ENCODE data around the gene ATP8B3. TPM values are rescaled to one million over a fixed set of nuclear protein-coding genes. Genes with fewer than 3 reads are reported as not detected.

ATP8B3 gene
- total RNA-seq, 1 experiment from 2014 or later, result 9.6 TPM

GRCh38 chr19:1791879-1792278, 20.2 kb downstream of the ATP8B3 start:
- Mint-ChIP-seq H3K27ac (no peak overlapping the region), H3K36me3 (ENCODE audit: insufficient read depth in 1 of 3, low read depth in 3 of 3) (no peaks in the 10 kb centered on the region)
- WGBS (ENCODE audit: extremely low coverage, insufficient read length, low lambda C conversion rate), result no CpG with 5 or more reads among the region's 14 CpGs

More at GRCh38 chr19:1791879-1792278, 20.2 kb downstream of the ATP8B3 start:
- Histone ChIP-seq H2BK20ac (ENCODE audit: low read depth, low read length, poor library complexity, severe bottlenecking) (no peak overlapping the region), H3K27me3 (ENCODE audit: insufficient read depth, low read length) (no peaks in the 10 kb centered on the region), H2AK5ac (ENCODE audit: insufficient read length, low read length) (no peak overlapping the region), H2AFZ (ENCODE audit: low read length) (no peak overlapping the region), H4K20me1 (ENCODE audit: control insufficient read depth, insufficient read depth, insufficient read length) (no peaks in the 10 kb centered on the region), H3T11ph (ENCODE audit: low read length) (no peak overlapping the region), H4K5ac (ENCODE audit: insufficient read length, low read depth, low read length) (no peak overlapping the region), H2BK5ac (ENCODE audit: insufficient read length, low read length) (no peak overlapping the region), H3K23ac (ENCODE audit: insufficient read length, low read depth, low read length) (no peak overlapping the region), H3K27ac (ENCODE audit: insufficient read length, low read depth, low read length) (no peak overlapping the region), H3K23me2 (ENCODE audit: insufficient read length, low read depth, low read length, poor library complexity, severe bottlenecking) (peaks cover 3% of the 10 kb centered on the region), H3K9ac (ENCODE audit: extremely low read depth, insufficient read length, low read length) (no peak overlapping the region), H4K8ac (replicated peaks; ENCODE audit: insufficient read length, low read depth, low read length) (no peak overlapping the region), H3K14ac (ENCODE audit: insufficient read depth, low read length) (no peak overlapping the region), H3K18ac (ENCODE audit: insufficient read length, low read depth, low read length) (no peak overlapping the region), H3K9me3 (ENCODE audit: control insufficient read depth, low read depth, low read length) (no peaks in the 10 kb centered on the region), H3K79me1 (ENCODE audit: insufficient read depth, low read depth, low read length, poor library complexity, severe bottlenecking) (no peaks in the 10 kb centered on the region), H3K4ac (ENCODE audit: low read depth, low read length) (no peak overlapping the region), H2BK15ac (ENCODE audit: low read depth, low read length) (no peak overlapping the region), H4K91ac (ENCODE audit: insufficient read length, low read depth, low read length) (no peak overlapping the region), H2BK12ac (ENCODE audit: insufficient read length, low read depth, low read length) (no peak overlapping the region), H3K56ac (ENCODE audit: insufficient read length, low read depth, low read length) (no peak overlapping the region), H3K79me2 (ENCODE audit: insufficient read depth, low read length) (no peaks in the 10 kb centered on the region), H3K4me1 (ENCODE audit: insufficient read depth, low read length) (0 out of 2 replicates have a peak, but pooled peaks cover 2% of the 10 kb centered on the region), H3K4me2 (ENCODE audit: insufficient read depth, insufficient read length, low read length) (no peak overlapping the region), H2BK120ac (ENCODE audit: low read depth, low read length, poor library complexity, severe bottlenecking) (no peak overlapping the region)
- TF ChIP-seq CTCF (conservative IDR thresholded peaks at IDR 0.05), result no peak; the same call in 2 of the 3 replicates
- Mint-ChIP-seq H3K4me1 (peaks cover 8 to 12% of the 10 kb centered on the region in 2 experiments), H3K27me3 (ENCODE audit: low read depth) (peaks cover 24% of the 10 kb centered on the region), H3K4me3 (no peak overlapping the region), H3K9me3 (peaks cover 3 to 11% of the 10 kb centered on the region in 2 experiments; a peak in 4 of 5 replicates)
- DNase-seq, result no peak

Data from H9 (cell line).